GM21619 (cell line): ENCODE measurements around the gene KDM4F.
A peak's percentile ranks its signal among the peaks of the same experiment; 100 is the strongest.

Source experiments
- ATAC-seq: cut with Tn5 transposase; IDR thresholded peaks from one replicate; pipeline ENCODE4 v1.9.1; 2021; ENCODE audit not compliant: unreplicated experiment

Gene KDM4F

GRCh38 chr11:95089620-95090542 lies 40.7 kb downstream of the KDM4F start, which contains the start of gene ENDOD1:
ENDOD1 (plus strand) TSS chr11:95089846; CDS start chr11:95089928, 82 bp downstream.
- peak; percentile 81 for ATAC-seq

GRCh38 chr11:95091663-95092180 lies 42.5 kb downstream of the KDM4F start:
- no peak for ATAC-seq

GRCh38 chr11:95092549-95093324 lies 43.5 kb downstream of the KDM4F start:
- ATAC-seq: no peak

- ATAC-seq: no peak
These were observed 44.3 kb downstream of the KDM4F start for GRCh38 chr11:95093548-95093947.

GRCh38 chr11:95095858-95096587 lies 46.8 kb downstream of the KDM4F start:
- ATAC-seq: peak; percentile 82

- no peak for ATAC-seq
These were observed 48.0 kb downstream of the KDM4F start for GRCh38 chr11:95097209-95097608.

GRCh38 chr11:95098826-95099225 lies 49.6 kb downstream of the KDM4F start:
- ATAC-seq: no peak

- ATAC-seq: no peak
These were observed 51.0 kb downstream of the KDM4F start for GRCh38 chr11:95100191-95100648.
